ENCODE results near the gene HLA-DPB1. TPM values are rescaled to one million over a fixed set of nuclear protein-coding genes. Genes with fewer than 3 reads are reported as not detected.

HLA-DPB1 gene
- polyA plus RNA-seq, 1 donor from 2014 or later, result 2.3 TPM

DNA sequence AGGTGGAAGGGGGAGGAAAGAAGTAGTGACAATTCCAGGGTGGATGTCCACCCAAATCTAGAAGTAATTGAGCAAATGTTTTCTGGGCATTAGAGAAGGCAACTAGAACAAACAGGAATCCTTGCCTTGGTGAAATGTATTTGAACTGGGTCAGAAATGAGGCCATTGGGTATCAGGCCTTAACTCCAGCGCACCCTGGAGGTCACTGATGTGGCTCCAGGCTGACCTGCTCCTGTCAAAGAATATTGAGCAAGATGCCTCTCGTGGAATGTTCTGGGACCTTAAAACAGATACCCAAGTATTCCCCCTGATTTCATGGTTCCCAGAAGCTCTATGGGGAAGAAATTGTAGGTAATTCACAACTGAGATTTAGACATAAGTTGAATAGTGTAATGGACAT lies 6.9 kb downstream of the HLA-DPB1 start:
- H3K27me3 ChIP-seq (ENCODE audit: insufficient read depth, low read depth, low read length), result no peaks in the 10 kb centered on the region
- no peak overlapping the region for H3K27ac ChIP-seq (ENCODE audit: low read length)
- no peaks in the 10 kb centered on the region for H3F3A ChIP-seq (ENCODE audit: insufficient read depth, low read length, poor library complexity, severe bottlenecking)
- H3K79me2 ChIP-seq (replicated peaks; ENCODE audit: insufficient read depth, low read length), result no peaks in the 10 kb centered on the region
- H4K20me1 ChIP-seq (ENCODE audit: insufficient read depth), result no peaks in the 10 kb centered on the region
- no peak overlapping the region for H2AFZ ChIP-seq (ENCODE audit: low read depth, low read length)
- no peaks in the 10 kb centered on the region for H3K9me3 ChIP-seq (ENCODE audit: low read length)
- no peaks in the 10 kb centered on the region for H3K9me2 ChIP-seq (ENCODE audit: insufficient read depth, low read length)
- H3K4me3 ChIP-seq (ENCODE audit: low read length), result no peak overlapping the region
- no peak overlapping the region for H3K9ac ChIP-seq (ENCODE audit: low read length)
- TF ChIP-seq POLR2AphosphoS5 (IDR thresholded peaks at IDR 0.05) (no peak), RAD21 (conservative IDR thresholded peaks at IDR 0.05) (no peak), TAF1 (IDR thresholded peaks at IDR 0.05; ENCODE audit: low read depth) (no peak), EP300 (conservative IDR thresholded peaks at IDR 0.05; ENCODE audit: poor library complexity, severe bottlenecking) (no peak), MXI1 (conservative IDR thresholded peaks at IDR 0.05; ENCODE audit: poor library complexity, severe bottlenecking) (no peak), SMC3 (conservative IDR thresholded peaks at IDR 0.05; ENCODE audit: poor library complexity) (no peak), EZH2 (IDR thresholded peaks at IDR 0.05; ENCODE audit: borderline replicate concordance, insufficient read depth, low read length, poor library complexity, severe bottlenecking) (no peak)
- TF ChIP-seq, protein P1, sequence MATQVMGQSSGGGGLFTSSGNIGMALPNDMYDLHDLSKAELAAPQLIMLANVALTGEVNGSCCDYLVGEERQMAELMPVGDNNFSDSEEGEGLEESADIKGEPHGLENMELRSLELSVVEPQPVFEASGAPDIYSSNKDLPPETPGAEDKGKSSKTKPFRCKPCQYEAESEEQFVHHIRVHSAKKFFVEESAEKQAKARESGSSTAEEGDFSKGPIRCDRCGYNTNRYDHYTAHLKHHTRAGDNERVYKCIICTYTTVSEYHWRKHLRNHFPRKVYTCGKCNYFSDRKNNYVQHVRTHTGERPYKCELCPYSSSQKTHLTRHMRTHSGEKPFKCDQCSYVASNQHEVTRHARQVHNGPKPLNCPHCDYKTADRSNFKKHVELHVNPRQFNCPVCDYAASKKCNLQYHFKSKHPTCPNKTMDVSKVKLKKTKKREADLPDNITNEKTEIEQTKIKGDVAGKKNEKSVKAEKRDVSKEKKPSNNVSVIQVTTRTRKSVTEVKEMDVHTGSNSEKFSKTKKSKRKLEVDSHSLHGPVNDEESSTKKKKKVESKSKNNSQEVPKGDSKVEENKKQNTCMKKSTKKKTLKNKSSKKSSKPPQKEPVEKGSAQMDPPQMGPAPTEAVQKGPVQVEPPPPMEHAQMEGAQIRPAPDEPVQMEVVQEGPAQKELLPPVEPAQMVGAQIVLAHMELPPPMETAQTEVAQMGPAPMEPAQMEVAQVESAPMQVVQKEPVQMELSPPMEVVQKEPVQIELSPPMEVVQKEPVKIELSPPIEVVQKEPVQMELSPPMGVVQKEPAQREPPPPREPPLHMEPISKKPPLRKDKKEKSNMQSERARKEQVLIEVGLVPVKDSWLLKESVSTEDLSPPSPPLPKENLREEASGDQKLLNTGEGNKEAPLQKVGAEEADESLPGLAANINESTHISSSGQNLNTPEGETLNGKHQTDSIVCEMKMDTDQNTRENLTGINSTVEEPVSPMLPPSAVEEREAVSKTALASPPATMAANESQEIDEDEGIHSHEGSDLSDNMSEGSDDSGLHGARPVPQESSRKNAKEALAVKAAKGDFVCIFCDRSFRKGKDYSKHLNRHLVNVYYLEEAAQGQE (IDR thresholded peaks at IDR 0.05; ENCODE audit: borderline replicate concordance), result no peak
- TF ChIP-seq, protein P2, sequence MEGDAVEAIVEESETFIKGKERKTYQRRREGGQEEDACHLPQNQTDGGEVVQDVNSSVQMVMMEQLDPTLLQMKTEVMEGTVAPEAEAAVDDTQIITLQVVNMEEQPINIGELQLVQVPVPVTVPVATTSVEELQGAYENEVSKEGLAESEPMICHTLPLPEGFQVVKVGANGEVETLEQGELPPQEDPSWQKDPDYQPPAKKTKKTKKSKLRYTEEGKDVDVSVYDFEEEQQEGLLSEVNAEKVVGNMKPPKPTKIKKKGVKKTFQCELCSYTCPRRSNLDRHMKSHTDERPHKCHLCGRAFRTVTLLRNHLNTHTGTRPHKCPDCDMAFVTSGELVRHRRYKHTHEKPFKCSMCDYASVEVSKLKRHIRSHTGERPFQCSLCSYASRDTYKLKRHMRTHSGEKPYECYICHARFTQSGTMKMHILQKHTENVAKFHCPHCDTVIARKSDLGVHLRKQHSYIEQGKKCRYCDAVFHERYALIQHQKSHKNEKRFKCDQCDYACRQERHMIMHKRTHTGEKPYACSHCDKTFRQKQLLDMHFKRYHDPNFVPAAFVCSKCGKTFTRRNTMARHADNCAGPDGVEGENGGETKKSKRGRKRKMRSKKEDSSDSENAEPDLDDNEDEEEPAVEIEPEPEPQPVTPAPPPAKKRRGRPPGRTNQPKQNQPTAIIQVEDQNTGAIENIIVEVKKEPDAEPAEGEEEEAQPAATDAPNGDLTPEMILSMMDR (IDR thresholded peaks at IDR 0.05; ENCODE audit: poor library complexity, severe bottlenecking), result no peak
- H3K36me3 ChIP-seq (ENCODE audit: insufficient read depth, low read length), result no peaks in the 10 kb centered on the region
- no peak overlapping the region for H3K4me2 ChIP-seq (ENCODE audit: low read length)

DNA sequence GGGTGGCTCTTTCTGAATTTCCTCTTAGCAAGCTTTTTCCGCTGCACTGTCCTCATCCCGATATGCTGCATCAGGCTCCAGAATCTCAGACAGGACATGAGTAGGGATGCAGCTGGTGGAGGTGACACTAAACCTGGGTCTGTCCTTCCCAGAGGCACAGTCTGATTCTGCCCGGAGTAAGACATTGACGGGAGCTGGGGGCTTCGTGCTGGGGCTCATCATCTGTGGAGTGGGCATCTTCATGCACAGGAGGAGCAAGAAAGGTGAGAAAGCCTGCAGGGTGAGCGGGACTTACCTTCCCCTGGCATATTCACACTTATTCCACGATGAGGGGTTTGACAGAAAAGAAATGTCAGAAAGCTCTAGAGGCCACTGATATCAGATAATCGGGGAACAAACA lies 9.8 kb downstream of the HLA-DPB1 start:
- Histone ChIP-seq H3K4me3 (ENCODE audit: low read length) (no peak overlapping the region), H2AFZ (ENCODE audit: low read depth, low read length) (no peak overlapping the region), H3K27me3 (ENCODE audit: insufficient read depth, low read depth, low read length) (no peaks in the 10 kb centered on the region), H3K79me2 (replicated peaks; ENCODE audit: insufficient read depth, low read length) (no peaks in the 10 kb centered on the region), H4K20me1 (ENCODE audit: insufficient read depth) (no peaks in the 10 kb centered on the region), H3K9ac (ENCODE audit: low read length) (no peak overlapping the region), H3K9me2 (ENCODE audit: insufficient read depth, low read length) (no peaks in the 10 kb centered on the region), H3K36me3 (ENCODE audit: insufficient read depth, low read length) (no peaks in the 10 kb centered on the region), H3F3A (ENCODE audit: insufficient read depth, low read length, poor library complexity, severe bottlenecking) (no peaks in the 10 kb centered on the region), H3K4me2 (ENCODE audit: low read length) (no peak overlapping the region), H3K9me3 (ENCODE audit: low read length) (no peaks in the 10 kb centered on the region), H3K27ac (ENCODE audit: low read length) (no peak overlapping the region)
- TF ChIP-seq EP300 (conservative IDR thresholded peaks at IDR 0.05; ENCODE audit: poor library complexity, severe bottlenecking), result no peak
- TF ChIP-seq, protein P1 (IDR thresholded peaks at IDR 0.05; ENCODE audit: borderline replicate concordance), result no peak
- no peak for TF ChIP-seq SMC3 (conservative IDR thresholded peaks at IDR 0.05; ENCODE audit: poor library complexity)
- no peak for TF ChIP-seq POLR2AphosphoS5 (IDR thresholded peaks at IDR 0.05)
- TF ChIP-seq EZH2 (IDR thresholded peaks at IDR 0.05; ENCODE audit: borderline replicate concordance, insufficient read depth, low read length, poor library complexity, severe bottlenecking), result no peak
- TF ChIP-seq TAF1 (IDR thresholded peaks at IDR 0.05; ENCODE audit: low read depth), result no peak
- no peak for TF ChIP-seq MXI1 (conservative IDR thresholded peaks at IDR 0.05; ENCODE audit: poor library complexity, severe bottlenecking)
- TF ChIP-seq, protein P2 (IDR thresholded peaks at IDR 0.05; ENCODE audit: poor library complexity, severe bottlenecking), result no peak
- no peak for TF ChIP-seq RAD21 (conservative IDR thresholded peaks at IDR 0.05)

Measured in neural cell (in vitro differentiated cells).